GM18909 (cell line): ENCODE measurements around the gene SGF29.
"Not testable (repeated sequence)": the region's sequence is repeated elsewhere in the genome, so short reads cannot be mapped to it uniquely, and the experiment has no call there.

Source experiments
- ATAC-seq: cut with Tn5 transposase; IDR thresholded peaks from one replicate; pipeline ENCODE4 v1.9.1; 2021; ENCODE audit warnings: mild to moderate bottlenecking; ENCODE audit not compliant: unreplicated experiment, poor library complexity

SGF29 gene

DNA sequence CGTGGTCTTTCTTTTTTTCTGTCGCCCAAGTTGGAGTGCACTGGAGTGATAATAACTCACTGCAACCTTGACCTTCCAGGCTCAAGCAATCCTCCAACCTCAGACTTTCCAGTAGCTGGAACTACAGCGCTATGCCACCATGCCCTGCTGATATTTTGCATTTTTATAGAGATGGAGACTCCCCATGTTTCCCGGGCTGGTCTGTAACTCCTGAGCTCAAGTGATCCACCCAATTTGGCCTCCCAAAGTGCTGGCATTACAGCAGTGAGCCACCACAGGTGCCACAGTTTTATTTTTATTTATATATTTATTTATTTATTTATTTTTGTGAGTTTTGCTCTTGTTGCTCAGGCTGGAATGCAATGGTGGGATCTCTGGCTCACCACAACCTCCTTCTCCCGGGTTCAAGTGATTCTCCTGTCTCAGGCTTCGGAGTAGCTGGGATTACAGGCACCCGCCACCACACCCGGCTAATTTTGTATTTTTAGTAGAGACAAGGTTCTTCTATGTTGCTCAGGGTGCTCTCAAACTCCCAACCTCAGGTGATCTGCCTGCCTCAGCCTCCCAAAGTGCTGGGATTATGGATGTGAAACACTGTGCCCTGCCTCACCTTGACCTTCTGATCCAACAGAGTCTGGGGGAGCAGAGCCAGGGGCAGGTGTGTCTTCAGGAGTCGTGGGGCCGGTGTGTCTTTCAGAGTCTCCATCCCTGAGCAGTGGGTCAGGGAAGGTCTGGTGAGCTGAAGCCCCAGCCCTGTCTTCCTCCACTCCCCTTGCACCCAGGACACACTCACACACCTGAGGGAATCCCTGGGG is 54.2 kb downstream of the SGF29 start:
- ATAC-seq: not testable (repeated sequence)

DNA sequence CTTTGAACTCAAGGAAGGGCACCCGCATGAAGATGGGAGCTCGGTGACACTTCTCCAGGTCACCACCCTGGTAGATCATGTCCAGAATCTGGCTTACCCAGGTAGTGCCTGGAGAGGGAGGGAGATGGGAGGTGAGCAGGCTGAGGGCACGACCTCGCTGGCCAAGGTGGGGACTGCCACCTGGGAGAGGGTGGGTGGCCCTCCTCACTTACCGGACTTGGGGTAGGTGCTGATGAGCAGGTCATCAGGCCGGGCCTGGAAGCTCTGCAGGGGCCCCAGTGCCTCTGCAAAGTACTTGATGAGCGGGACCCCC is 54.7 kb downstream of the SGF29 start:
- not testable (repeated sequence) for ATAC-seq

DNA sequence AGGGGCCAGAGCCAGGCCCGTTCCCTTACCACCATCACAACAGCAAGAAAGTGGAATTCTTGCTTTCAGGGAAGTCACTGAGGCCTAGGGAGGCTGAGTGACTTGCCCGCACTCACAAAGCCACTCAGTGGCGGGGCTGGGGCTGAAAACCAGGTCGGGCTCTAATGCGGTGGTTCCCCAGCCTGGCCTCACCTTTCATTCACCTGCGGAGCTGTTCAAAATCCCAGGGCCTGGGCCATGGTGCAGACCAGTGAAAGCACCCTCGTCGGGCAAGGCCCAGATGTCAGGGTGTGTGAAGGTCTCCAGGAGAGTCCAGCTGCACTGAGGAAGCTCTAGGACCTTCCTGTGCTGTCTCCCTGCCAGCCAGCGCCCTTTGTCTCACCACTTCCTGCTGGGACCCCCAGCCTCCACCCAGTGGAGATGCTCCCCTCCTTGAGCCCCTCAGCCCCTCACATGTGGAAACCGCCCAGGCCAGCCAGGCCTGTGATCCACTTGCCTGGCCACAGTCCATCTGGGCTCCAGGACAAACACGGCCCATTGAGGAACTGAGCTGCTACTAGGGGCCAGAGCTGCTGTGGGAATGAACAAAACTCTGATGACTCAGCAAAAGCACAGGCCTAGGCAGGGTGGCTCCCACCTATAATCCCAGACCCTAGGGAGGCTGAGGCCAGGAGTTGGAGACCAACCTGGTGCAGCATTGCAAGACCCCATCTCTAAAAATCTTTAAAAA is 55.3 kb downstream of the SGF29 start:
- ATAC-seq: not testable (repeated sequence)

DNA sequence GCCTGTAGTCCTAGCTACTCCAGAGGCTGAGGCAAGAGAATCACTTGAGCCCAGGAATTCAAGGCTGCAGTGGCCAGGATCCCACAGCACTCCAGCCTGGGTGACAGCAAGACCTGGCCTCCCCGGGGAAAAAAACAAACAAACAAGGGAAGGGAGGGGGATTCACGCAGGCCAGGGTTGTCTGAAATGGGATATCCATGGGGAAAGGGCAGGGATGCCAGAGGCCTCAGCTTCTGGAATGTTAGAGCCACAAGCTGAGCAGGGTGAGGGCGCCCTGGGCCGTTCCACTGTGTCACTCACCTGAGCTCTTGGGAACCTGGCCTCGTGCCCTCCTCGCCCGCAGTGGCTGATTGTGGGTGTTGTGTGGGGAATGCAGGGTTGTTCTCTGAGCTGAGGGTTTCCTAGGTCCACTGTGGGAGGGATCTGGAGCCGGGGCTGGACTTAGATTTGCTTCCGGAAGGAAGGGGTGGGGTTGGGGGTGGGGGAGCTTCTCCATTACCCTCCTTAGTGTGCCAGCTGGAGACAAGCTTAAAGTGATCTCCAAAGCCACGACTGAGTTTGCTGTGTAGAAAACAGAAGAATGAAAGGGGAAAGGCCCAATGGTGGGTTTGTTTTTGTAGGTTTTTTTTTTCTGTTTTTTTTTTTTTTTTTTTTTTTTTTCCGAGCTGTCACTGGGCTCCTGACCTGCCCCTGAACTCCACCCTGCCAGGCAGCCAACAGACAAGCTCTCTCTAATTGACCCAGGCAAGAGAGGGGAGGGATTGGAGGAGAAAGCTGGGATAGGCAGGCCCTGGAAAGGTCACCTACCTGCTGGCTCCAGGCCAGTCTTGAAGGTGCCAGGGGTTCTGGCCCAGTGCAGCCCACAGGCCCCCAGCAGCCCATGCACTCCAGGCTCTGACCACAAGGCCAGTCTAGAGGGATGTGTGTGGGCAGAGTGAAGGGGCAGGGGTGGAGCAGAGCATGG is 56.2 kb downstream of the SGF29 start, which contains the start of gene SULT1A1:
Gene SULT1A1 (minus strand): TSS at position 414 of the 964 bp plus-strand sequence. CDS start 1,189 bp downstream, outside the sequence.
- ATAC-seq: no peak

DNA sequence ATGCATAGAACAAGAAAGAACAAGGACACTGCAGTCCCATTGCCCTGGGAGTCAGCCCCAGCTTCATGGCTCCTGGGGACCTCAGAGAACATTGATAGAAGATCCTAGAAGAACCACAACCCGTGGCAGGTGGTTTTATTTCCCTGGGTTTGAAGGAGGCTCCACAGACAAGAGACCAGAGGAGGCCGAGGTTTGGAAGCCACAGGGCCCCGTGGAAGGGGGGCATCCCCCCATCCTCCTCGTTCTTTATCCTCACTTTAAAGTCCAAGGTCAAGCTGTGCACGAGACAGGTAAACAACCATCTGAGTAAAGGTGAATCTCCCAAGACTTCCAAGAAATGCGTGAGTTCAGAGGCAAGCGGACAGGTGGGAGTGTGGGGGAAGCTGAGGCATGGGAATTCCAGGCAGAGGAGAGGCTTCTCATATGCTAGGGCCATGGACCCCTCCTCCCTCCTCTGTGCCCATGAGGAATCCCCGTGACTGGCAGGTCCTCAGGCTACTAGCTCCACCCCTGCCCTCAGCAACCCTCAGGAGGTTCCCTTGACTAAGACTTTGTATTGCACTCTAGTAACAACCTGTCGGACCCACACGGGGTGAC is 57.0 kb downstream of the SGF29 start:
- no peak for ATAC-seq

DNA sequence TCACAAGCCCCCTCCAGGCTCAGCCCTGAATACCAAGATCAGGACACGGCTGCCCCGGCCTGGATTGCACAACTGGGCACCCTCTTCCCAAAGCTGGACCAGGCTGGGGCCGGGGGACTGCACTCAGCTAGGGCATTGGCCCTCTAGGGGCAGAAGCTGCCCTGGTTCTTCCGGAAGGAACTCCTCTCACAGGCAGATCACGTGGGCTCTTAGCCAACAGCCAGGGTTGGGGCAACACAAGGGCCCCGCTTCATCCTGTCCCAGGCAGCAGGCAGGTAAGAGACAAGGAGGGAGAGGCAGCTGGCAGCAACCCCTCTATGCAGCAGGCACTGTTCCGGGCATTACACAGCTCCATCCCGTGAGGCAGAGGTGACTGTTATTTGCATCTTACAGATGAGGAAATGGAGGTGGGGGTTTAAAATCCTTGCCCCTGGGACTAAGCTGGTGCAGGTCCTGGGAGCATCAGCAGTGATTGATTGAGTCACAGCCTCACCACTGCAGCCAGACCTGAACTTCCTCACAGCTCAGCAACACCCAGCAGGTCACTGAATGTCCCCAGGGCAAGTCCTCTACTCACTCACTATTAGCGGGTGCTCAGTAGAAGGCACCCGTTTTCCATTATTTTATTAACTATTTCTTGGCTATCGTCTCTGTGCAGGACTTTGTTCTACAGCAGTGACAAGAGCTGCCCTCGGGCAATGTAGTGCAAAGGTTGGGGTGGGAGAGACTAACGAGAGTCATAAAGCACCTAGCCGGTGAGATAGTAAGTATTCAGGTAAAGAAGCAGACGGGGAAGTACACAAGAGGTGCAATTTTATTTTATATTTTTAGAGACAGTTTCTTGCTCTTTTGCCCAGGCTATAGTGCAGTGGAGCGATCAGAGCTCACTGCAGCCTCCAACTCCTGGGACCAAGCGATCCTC is 58.9 kb downstream of the SGF29 start:
- peak; percentile 69 for ATAC-seq

DNA sequence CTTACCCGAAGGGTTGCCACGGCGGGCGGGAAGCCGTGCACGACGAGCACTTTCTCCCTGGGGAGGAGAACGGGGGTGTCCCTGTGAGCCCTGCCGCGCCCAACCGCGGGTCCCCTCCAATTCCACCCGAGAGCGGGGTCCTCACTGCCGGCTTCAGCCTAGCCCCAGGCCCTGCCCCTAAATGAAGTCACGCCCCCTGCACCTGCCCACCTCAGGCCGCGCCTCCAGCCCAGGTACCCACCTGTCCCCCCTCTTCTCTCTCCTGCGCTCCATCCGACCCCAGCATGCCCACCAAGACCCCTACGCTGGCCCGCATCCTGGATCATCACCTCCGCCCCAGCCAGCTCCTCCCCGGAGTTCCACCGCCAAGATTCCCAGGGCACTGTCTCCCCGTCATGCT is 60.2 kb downstream of the SGF29 start:
- not testable (repeated sequence) for ATAC-seq

DNA sequence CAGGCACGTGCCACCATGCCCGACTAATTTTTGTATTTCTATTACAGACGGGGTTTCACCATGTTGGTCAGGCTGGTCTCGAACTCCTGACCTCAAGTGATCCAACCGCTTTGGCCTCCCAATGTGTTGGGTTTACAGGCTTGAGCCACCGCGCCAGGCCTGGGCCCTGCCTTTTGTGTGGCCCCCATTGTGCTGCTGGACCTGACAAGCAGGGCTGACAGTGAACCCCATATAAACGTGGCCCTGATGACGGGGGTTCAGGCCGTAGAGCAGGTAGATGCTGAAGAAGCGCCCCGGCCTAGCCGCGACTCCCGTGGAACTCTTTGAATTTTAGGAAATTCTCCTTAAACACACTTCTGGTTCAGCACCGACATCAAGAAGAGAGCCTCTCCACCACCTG is 60.8 kb downstream of the SGF29 start:
- ATAC-seq: not testable (repeated sequence)

DNA sequence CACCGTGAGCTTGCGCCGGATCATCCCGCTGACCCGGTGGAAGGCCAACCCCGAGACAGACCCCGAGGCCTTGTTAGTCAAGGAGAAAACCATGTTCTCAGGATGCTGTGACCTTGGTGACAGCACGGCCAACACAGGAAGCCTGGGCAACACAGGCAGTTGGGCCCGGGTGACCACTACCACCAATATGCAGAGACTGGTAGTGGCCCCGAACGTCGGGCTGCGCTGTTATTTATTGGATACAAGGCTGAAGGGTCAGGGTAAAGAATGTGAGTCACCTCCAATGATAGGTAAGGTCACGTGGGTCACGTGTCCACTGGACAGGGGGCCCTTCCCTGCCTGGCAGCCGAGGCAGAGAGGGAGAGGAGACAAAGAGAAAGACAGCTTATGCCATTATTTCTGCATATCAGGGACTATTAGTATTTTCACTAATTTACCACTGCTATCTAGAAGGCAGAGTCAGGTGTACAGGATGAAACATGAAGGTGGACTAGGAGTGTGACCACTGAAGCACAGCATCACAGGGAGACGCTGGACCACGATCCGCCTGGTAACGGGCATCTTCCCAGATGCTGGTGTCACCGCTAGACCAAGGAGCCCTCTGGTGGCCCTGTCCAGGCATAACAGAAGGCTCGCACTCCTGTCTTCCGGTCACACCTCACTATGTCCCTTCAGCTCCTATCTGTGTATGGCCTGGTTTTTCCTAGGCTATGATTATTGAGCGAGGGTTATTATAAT is 61.9 kb downstream of the SGF29 start:
- ATAC-seq: not testable (repeated sequence)

DNA sequence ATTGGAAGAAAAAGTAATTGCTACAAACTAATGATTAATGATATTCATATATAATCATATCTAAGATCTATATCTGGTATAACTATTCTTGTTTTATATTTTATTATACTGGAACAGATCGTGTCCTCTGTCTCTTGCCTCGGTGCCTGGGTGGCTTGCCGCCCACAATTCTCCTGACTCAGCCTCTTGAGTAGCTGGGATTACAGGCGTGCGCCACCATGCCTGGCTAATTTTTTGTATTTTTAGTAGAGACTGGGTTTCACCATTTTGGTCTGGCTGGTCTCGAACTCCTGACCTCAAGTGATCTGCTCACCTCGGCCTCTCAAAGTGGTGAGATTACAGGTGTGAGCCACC is 62.5 kb downstream of the SGF29 start:
- ATAC-seq: not testable (repeated sequence)

DNA sequence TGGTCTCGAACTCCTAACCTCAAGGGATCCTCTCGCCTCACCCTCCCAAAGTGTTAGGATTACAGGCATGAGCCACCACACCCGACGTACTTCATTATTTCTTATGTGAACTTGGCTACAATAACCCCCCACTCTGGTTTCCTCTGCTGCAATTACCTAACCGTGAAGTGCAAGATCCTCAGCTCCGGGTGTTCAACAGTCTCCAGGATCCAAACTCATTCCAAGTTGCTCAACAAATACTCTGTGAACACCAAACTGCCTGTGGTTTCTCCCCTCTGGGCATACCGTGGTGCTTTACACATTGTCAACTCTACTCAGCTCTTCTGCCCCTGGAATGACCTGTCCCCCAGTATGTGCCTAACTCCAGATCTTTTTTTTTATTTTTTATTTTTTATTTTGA is 62.9 kb downstream of the SGF29 start:
- no peak for ATAC-seq

DNA sequence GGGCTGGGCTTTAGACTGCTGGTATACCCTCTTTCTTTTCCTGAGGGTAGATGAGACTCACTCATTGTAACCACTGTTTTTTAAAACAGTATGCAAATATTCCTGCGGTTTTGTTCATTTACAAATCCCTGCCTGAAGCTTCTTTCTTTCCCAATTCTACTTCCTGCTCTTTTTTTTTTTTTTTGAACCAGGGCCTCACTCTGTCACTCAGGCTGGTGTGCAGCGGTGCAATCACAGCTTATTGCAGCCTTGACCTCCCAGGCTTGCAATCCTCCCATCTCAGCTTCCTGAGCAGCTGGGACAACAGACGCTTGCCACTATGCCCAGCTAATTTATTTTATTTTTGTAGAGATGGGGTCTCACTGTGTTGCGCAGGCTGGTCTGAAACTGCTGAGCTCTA is 64.2 kb downstream of the SGF29 start:
- no peak for ATAC-seq

DNA sequence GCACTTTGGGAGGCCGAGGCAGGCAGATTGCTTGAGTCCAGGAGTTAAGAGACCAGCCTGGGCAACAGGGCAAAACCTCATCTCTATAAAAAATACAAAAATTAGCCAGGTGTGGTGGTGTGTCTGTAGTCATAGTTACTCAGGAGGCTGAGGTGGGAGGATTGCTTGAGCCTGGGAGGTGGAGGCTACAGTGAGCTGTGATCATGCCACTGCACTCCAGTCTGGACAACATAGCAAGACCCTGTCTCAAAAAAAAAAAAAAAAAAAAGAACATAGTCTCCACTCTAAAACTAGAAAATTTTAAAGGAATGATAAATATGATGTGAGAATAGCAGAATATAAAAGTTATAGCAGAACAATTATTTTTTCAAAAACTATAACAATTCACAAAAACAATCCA is 66.6 kb downstream of the SGF29 start:
- ATAC-seq: not testable (repeated sequence)

DNA sequence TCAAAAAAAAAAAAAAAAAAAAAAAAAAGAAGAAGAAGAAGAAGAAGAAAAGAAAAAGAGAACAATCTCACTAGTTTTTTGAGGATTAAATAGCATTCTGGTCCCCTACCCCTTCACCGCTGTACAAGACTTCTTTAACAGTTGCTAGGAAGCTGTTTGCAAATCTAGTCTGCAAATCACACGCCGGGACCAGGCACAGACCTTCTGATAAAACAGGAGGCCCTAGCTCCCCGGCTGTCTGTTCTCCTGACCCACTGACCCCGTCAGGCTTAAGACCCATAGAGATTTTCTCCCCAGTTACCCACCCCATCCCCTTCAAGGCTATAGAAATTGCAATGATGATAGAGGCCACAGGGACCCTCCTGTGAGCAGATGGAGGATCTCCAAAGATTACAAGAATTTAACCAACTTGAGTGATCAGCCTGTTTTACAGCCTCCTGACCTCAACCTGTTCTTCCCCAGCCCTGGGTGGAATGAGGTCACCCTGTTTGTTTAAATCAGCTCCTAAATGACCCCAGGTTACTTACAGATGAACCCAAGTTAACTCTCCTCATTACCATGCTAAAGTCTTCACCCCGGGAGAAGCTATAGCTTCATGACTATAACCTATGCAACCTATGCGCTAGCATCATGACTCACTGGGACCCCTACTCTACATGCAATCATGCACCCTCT is 67.9 kb downstream of the SGF29 start:
- ATAC-seq: no peak

DNA sequence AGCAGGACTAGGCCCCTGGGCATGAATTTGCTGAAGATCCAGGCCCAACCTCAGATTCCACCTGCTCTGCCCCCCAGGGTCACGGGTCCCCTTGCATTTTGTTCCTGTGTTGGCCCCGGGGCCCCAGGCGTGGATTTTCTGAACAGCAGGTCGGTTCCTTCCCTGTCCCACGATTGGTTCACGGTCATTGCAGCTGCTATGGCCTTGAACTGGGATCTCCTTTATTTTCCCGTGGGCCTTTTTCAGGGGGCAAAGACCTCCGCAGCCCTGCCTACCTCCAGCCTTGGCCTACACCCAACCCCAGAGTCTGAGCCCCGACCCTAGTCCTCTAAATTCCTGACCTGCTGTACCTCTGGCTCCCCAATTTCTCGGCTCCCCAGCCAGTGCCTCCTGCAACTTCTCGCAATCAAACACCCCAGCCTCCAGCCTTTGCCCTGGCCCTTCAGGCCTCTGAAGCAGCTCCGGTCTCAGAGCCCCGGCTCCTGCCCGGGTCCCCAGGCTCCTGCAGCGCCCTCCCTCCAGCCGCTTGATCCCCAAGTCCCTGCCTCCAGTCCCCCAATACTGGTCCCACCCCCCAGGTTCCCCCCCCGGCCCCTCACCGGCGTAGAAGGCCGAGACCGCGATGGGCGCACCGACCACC is 68.9 kb downstream of the SGF29 start:
- not testable (repeated sequence) for ATAC-seq

DNA sequence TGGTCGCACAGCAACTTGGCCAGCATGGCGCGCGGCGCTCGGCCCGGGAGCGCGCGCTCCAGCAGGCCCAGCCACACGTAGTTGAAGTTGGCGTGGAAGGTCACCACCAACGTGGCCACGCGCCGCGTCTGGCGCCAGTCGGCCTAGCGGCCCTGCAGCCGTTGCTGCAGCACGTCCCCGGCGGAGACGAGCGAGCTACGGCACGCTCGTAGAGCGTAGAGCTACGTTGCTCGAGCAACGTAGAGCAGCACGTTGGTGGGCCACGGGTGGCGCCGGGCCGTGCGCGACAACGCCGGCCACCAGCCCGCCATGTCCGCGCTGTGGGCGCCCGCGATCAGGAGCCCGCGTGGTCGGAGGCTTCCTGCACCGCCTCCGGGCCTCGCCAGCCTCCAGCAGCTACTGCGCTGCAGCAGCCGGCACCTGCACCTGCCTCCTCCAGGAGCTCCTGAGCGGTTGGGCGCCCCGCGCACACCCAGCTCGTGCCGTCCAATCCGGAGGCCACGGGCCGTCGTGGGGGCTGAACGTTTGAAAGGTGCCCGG is 69.5 kb downstream of the SGF29 start:
- no peak for ATAC-seq

DNA sequence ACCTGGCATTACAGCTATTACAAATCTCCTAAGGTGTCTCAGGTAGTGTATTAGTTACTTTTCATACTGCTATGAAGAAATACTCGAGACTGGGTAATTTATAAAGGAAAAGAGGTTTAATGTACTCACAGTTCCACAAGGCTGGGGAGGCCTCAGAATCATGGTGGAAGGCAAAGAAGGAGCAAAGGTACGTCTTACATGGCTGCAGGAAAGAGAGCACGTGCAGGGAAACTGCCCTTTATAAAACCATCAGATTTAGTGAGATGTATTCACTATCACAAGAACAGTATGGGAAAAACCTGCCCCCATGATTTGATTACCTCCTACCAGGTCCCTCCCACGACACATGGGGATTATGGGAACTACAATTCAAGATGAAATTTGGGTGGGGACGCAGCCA is 77.2 kb downstream of the SGF29 start:
- not testable (repeated sequence) for ATAC-seq
